Activated CD4-positive, alpha-beta memory T cell treated with anti-CD3 and anti-CD28 coated beads for 36 hours (primary cell): Measurements from ENCODE around the gene INPP5J. TPM values are rescaled to one million over a fixed set of nuclear protein-coding genes. Genes with fewer than 3 reads are reported as not detected.
"Not testable (repeated sequence)": the region's sequence is repeated elsewhere in the genome, so short reads cannot be mapped to it uniquely, and the experiment has no call there.

Experiments used
- CTCF ChIA-PET: fragments of 350-600 bp; sonication (Branson Sonifier 250); formaldehyde crosslinking; loops from one replicate; lab custom pipeline; 2021; ENCODE audit warnings: antibody characterized with exemption, inconsistent platforms; lab: Charles Lee
- POLR2A ChIA-PET: fragments of 350-600 bp; sonication (Branson Sonifier 250); formaldehyde crosslinking; loops from one replicate; lab custom pipeline; 2021; ENCODE audit warnings: antibody characterized with exemption; lab: Charles Lee
- DNase-seq: peaks from one replicate; pipeline ENCODE4 v3.0.0-alpha.2; 2020
- H3K27ac Mint-ChIP-seq: one replicate; pipeline ENCODE4 v1.8.0; 2021; ENCODE audit warnings: mixed read lengths
- H3K27me3 Mint-ChIP-seq: one replicate; pipeline ENCODE4 v1.8.0; 2021; ENCODE audit warnings: mixed read lengths
- H3K36me3 Mint-ChIP-seq: one replicate; pipeline ENCODE4 v1.8.0; 2021; ENCODE audit warnings: mixed read lengths
- H3K4me1 Mint-ChIP-seq: one replicate; pipeline ENCODE4 v1.8.0; 2021; ENCODE audit warnings: low read depth, mixed read lengths
- H3K4me3 Mint-ChIP-seq: one replicate; pipeline ENCODE4 v1.8.0; 2021; ENCODE audit warnings: mild to moderate bottlenecking, mixed read lengths
- H3K9me3 Mint-ChIP-seq: one replicate; pipeline ENCODE4 v1.8.0; 2021; ENCODE audit warnings: mixed read lengths
- intact Hi-C: fragments of 100-400 bp; cut with micrococcal nuclease; formaldehyde crosslinking; loops from one replicate; pipeline ENCODE4 v1.15.1; 2023
- total RNA-seq, 2 experiments: library from RNA; stranded (reverse); gene quantifications; one replicate each; pipeline ENCODE4 v1.2.3, GENCODE V29; 2021

The INPP5J gene
- total RNA-seq, 2 experiments from 2014 or later: 0.14 TPM; not detected in 1

DNA sequence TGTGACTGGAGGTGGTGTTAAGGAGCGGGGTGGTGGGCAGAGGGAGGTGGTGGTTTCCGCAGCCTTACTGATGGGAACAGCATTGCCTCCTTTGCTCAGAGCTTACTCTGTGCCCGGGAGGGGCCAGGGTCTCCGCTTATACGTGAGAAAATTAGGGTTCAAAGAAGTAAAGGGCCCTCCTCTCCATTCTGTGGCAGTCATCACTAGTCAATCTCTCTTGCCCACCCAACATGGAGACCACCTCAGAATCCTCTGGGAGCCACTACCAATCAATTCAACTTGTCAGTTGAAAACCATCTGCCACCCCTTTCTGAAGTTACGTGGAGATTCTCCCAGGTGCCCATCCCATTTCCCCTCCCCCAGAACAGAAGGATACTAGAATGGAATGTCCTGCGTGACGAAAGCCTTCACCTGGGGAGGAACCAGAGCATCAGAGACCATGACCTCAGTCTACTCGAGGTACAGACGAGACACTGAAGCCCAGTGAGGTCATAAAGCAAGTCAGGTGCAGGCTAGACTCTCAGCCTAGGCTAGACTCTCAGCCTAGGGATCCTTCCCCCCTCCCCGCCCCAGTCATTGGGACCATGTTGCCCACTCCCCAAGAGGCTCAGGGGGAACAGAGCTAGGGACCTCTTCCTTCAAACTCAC, 17.4 kb upstream of the INPP5J start:
- no peaks in the 10 kb centered on the region for H3K27me3 Mint-ChIP-seq
- H3K36me3 Mint-ChIP-seq: no peaks in the 10 kb centered on the region
- intact Hi-C loops: loop anchor here (5.0 kb wide), 3 partner anchors 67 to 187 kb away; partner anchors contain the start of genes LIMK2 and PIK3IP1
- H3K4me3 Mint-ChIP-seq: no peak overlapping the region
- no peak for DNase-seq
- H3K9me3 Mint-ChIP-seq: no peaks in the 10 kb centered on the region
- CTCF ChIA-PET: interaction anchor here (0.8 to 5.0 kb wide), 8 partner anchors 21 to 240 kb away, joined by 3 to 27 read pairs (median 3); no protein-coding TSS in a partner anchor
- POLR2A ChIA-PET: interaction anchor here (0.6 kb wide), 1 partner anchor 258 kb away, joined by 3 read pairs; no protein-coding TSS in a partner anchor
- peaks cover 22% of the 10 kb centered on the region for H3K4me1 Mint-ChIP-seq
- H3K27ac Mint-ChIP-seq: no peak overlapping the region

DNA sequence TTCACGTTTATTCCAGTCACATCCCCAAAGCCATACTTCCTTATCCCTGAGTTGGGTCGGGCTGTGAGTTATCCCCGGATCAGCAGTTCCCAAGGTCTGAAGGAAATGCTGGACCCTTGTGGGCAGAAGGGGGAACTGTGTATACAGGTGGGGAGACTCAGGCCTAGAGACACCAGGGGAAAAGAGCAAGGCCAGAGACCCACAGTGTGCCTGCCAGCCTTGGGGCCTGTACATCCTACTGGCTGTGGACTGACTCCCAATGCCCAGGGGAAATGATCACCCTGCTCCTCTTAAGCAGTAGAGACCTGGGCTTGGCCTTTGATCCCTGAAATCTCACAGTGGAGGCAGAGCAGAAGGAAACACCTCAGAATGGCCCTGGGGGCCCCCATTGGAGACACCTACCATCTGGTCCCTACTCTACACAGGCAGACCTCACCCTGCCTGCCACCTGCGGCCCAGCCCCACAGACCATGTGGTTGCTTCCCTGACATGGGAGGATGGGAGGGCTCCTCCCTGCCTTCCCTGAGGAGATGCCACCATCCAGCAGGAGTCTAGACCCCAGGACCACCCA, 16.7 kb upstream of the INPP5J start:
- Mint-ChIP-seq H3K27ac (no peak overlapping the region), H3K4me1 (peaks cover 22% of the 10 kb centered on the region), H3K9me3 (no peaks in the 10 kb centered on the region), H3K36me3 (no peaks in the 10 kb centered on the region), H3K4me3 (peak overlapping the region; percentile 80), H3K27me3 (no peaks in the 10 kb centered on the region)
- ChIA-PET CTCF (interaction anchor here (1.5 to 5.0 kb wide), 3 partner anchors 21 to 43 kb away, joined by 5 to 27 read pairs (median 23); no protein-coding TSS in a partner anchor), POLR2A (interaction anchor here (0.6 kb wide), 1 partner anchor 62 kb away, joined by 3 read pairs; no protein-coding TSS in a partner anchor)
- intact Hi-C loops: loop anchor here (2.0 to 5.0 kb wide), 4 partner anchors 21 to 186 kb away; partner anchors contain the start of genes LIMK2 and PIK3IP1
- no peak for DNase-seq

DNA sequence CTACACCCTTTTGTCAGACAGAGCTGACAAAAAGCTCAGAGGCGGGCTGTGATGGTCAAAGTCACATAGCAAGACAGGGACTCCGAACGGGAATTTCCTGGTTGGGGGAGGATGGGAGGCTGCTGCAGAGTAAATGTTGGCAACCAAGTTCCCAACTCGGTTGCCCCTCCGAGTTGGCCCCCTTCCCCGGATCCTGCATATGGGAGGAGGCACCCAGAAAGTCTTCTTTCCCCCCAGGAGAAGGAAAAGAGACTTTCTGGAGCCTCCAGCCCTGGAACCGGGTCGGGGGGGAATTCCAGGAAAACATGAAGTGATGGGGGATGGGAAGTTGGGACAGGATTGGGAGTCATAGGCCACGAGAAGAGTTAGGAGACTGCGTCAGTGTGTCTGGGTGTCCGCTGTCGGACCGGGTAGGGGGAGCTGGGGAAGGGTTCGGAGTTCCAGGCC, 16.0 kb upstream of the INPP5J start:
- H3K4me1 Mint-ChIP-seq: peaks cover 22% of the 10 kb centered on the region
- DNase-seq: no peak
- no peaks in the 10 kb centered on the region for H3K9me3 Mint-ChIP-seq
- POLR2A ChIA-PET: interaction anchor here (0.6 to 1.2 kb wide), 6 partner anchors 22 to 184 kb away, joined by 3 to 5 read pairs (median 3); partner anchors contain the start of genes LIMK2, MORC2 and TUG1
- no peaks in the 10 kb centered on the region for H3K36me3 Mint-ChIP-seq
- no peak overlapping the region for H3K27ac Mint-ChIP-seq
- H3K27me3 Mint-ChIP-seq: no peaks in the 10 kb centered on the region
- intact Hi-C loops: loop anchor here (2.0 to 5.0 kb wide), 4 partner anchors 22 to 186 kb away; partner anchors contain the start of genes LIMK2 and PIK3IP1
- CTCF ChIA-PET: interaction anchor here (0.8 to 3.5 kb wide), 13 partner anchors 9 to 206 kb away, joined by 3 to 49 read pairs (median 6); partner anchors contain the start of gene RNF185
- H3K4me3 Mint-ChIP-seq: peak overlapping the region; percentile 80

DNA sequence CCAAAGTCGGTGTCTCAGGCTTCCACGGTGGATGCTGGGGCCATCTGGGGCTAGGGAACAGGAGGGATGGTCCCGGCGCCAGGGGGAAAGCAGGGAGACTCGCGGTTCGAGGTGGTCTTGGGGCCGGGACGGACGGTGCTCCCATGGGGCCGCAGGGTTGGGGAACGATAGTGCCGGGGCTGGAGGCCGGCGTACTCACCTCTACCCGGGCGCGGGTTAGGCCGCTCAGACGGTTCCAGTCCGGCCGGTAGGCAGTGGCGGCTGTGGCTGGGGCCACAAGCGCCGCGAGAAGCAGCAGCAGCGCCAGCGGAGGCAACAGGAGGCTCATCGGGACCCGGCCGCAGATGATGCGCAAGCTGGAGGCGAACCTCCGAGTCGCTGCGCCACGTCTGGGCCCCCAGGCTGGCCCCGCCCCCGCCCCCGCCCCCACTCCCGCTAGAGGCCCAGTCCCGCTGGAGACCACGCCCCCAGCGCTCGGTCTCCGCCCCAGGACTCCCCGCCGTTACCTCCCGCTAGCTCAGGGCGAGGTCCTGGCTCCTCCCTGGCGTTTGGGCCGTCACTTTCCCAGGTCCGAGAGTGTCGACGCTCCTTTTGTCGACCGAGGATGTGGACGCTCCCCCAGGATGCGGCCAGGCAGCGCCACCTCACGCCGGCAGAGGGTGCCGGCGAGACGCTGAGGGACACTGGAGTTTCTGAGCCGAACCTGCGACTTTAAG, 15.4 kb upstream of the INPP5J start, which contains the start of gene SELENOM:
TSS of gene SELENOM (minus strand) at position 391 of the 716 bp plus-strand sequence. CDS start at position 328, 63 bp downstream.
- CTCF ChIA-PET: interaction anchor here (0.6 to 3.5 kb wide), 44 partner anchors 9 to 1364 kb away, joined by 3 to 49 read pairs (median 4); partner anchors contain the start of genes LIMK2, MORC2, PIK3IP1 and RNF185

DNA sequence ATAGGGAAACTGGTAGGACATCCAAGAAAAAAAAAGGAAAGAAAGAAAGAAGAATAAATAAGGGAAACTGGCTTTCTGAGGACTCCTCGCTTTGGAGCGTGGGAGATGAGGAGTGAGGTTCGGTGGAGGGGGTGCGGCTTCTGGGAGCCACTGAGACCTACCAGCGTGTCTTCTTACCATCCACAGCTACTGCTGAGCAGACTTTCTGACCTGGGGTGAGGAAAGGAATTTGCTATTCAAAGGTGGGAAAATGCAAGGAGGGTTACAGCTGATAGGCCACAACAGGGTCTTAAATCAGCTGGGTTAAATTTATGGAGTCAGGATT, 14.9 kb upstream of the INPP5J start:
- H3K27ac Mint-ChIP-seq: peak overlapping the region; percentile 70
- peaks cover 3% of the 10 kb centered on the region for H3K9me3 Mint-ChIP-seq
- no peaks in the 10 kb centered on the region for H3K27me3 Mint-ChIP-seq
- H3K36me3 Mint-ChIP-seq: no peaks in the 10 kb centered on the region
- CTCF ChIA-PET: interaction anchor here (0.6 to 3.5 kb wide), 36 partner anchors 12 to 1364 kb away, joined by 3 to 49 read pairs (median 4); partner anchors contain the start of genes LIMK2, MORC2, PIK3IP1 and RNF185
- H3K4me3 Mint-ChIP-seq: peak overlapping the region; percentile 80
- POLR2A ChIA-PET: interaction anchor here (0.7 to 1.1 kb wide), 4 partner anchors 72 to 355 kb away, joined by 3 to 7 read pairs (median 4); partner anchors contain the start of gene LIMK2
- no peak for DNase-seq
- H3K4me1 Mint-ChIP-seq: peaks cover 22% of the 10 kb centered on the region
- intact Hi-C loops: loop anchor here (2.0 to 5.0 kb wide), 4 partner anchors 23 to 184 kb away; partner anchors contain the start of genes LIMK2 and PIK3IP1

More for the DNA sequence above, 15.4 kb upstream of the INPP5J start, which contains the start of gene SELENOM:
- H3K36me3 Mint-ChIP-seq: no peaks in the 10 kb centered on the region
- no peaks in the 10 kb centered on the region for H3K27me3 Mint-ChIP-seq
- intact Hi-C loops: loop anchor here (2.0 to 5.0 kb wide), 4 partner anchors 23 to 185 kb away; partner anchors contain the start of genes LIMK2 and PIK3IP1
- peak within 1 kb of the TSS; percentile 70 for H3K27ac Mint-ChIP-seq
- peak within 1 kb of the TSS; percentile 80 for H3K4me3 Mint-ChIP-seq
- peaks cover 22% of the 10 kb centered on the region for H3K4me1 Mint-ChIP-seq
- POLR2A ChIA-PET: interaction anchor here (0.7 to 1.2 kb wide), 7 partner anchors 22 to 355 kb away, joined by 3 to 7 read pairs (median 3); partner anchors contain the start of genes LIMK2, MORC2 and TUG1
- no peaks in the 10 kb centered on the region for H3K9me3 Mint-ChIP-seq
- DNase-seq: peak; percentile 94

DNA sequence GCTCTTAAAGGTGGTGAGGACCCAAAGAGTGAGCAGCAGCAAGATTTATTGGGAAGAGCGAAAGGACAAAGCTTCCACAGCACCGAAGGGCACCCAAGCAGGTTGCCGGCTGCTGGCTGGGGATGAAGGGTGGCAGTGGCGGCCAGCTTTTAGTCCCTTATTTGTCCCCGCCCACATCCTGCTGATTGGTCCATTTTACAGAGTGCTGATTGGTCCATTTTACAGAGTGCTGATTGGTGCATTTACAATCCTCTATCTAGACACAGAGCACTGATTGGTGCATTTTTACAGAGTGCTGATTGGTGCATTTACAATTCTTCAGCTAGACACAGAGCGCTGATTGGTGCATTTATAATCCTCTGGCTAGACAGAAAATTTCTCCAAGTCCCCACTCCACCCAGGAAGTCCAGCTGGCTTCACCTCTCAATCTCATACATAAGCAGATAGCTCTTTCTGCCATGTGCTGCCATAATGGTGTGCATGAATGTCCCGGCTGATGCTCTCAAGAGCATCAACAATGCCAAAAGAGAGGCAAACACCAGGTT, 10.1 kb upstream of the INPP5J start:
- H3K4me3 Mint-ChIP-seq, H3K9me3 Mint-ChIP-seq, H3K36me3 Mint-ChIP-seq, DNase-seq, CTCF ChIA-PET, H3K27ac Mint-ChIP-seq, H3K4me1 Mint-ChIP-seq, intact Hi-C loops, H3K27me3 Mint-ChIP-seq: not testable (repeated sequence)
- POLR2A ChIA-PET: interaction anchor here (0.6 kb wide), 1 partner anchor 92 kb away, joined by 3 read pairs; no protein-coding TSS in a partner anchor

DNA sequence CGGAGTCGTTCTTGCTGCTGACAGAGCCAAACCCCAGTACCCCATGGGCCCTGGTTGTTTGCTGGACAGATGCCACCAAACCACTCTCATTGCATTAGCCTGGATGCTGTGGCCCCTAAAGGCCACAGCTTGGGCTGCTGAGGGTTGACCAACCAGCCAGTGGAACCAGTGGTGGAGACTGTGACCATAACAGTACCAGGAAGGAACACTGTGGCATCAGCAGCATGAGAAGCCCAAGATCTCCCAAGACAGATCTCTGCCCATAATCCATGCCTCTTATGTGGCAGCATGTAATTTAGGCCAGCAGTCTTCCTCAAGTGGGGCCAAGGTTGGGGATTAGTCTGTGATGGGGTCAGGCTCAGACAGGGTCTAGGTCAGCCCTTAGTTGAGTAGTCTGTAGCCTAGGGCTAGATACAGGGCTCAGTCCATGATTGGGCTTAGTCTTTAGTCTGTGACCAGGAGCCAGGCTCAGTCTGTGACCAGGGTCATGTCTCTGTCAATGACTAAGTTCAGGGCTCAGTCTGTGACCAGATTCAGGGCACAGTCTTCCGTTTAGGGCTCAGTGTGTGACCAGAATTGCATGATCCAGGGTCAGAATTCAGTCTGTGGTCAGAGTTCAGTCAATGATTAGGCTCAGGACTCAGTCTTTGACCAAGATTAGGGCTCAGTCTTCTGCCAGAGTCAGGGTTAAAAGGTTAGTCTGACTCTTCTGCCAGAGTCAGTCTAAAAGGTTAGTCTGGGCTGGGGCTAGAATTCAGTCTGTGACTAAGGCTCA, 4.5 kb upstream of the INPP5J start:
- H3K4me1 Mint-ChIP-seq: no peaks in the 10 kb centered on the region
- H3K36me3 Mint-ChIP-seq: no peaks in the 10 kb centered on the region
- H3K9me3 Mint-ChIP-seq: no peaks in the 10 kb centered on the region
- intact Hi-C loops: no loop called here
- no peaks in the 10 kb centered on the region for H3K27me3 Mint-ChIP-seq
- DNase-seq: no peak
- no peak overlapping the region for H3K4me3 Mint-ChIP-seq
- ChIA-PET POLR2A (no interaction called here), CTCF (no interaction called here)
- H3K27ac Mint-ChIP-seq: no peak overlapping the region

DNA sequence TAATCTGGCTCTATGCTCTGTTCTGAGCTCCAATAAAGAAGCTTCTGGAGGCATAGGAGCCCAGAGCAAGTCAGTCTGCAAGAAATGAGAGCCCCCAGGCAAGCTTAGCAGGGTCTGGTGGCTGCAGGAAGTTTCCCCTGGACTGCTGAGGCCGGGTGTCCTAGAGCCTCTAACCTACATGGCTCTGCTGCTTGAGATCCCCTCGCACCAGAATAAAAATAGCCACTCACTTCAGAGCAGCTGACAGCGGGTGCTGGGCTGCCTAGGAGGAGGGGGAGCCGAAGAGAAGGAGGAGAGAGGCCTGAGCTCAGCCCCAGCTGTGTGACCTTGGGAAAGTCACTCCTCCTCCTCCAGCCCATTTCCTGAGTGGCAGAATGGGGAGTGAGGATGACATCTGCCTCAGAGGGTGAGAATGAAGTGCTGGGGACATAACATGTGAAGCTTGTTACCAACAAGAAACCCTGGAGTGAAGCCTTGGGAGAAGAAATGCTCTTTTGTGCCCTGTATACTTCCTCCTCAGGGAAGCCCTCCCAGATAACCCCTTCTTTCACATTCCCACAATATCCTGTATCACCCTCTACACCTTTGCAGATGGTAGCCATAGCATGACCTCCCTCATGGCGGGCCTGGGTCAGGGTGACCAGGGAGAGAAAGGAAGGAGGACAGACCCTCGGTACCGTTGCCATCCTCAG, 3.6 kb upstream of the INPP5J start:
- Mint-ChIP-seq H3K27ac (no peak overlapping the region), H3K4me1 (no peaks in the 10 kb centered on the region), H3K36me3 (no peaks in the 10 kb centered on the region), H3K27me3 (no peaks in the 10 kb centered on the region), H3K4me3 (no peak overlapping the region), H3K9me3 (no peaks in the 10 kb centered on the region)
- DNase-seq: no peak
- ChIA-PET POLR2A (interaction anchor here (0.5 kb wide), 1 partner anchor 208 kb away, joined by 3 read pairs; no protein-coding TSS in a partner anchor), CTCF (no interaction called here)
- intact Hi-C loops: no loop called here

DNA sequence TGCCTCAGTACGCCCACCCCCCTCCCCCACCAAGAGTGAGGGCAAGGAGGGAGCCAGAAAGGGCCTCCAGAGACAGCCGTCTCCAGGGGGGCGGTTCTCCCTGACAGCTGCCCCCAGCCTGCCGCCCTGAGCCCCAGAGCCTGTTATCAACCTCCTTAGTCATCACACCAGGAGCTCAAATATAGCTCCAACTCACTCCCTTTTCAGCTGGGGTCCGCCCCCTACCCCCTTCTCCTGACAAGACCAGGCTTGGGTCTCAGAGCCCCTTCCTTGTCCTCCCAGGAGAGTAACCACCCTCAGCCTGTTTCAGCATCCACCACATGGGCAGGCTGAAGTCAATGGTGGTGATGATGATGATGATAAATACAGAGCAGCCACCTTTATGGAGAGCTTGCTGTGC, 2.5 kb upstream of the INPP5J start:
- ChIA-PET POLR2A (no interaction called here), CTCF (no interaction called here)
- Mint-ChIP-seq H3K27me3 (no peaks in the 10 kb centered on the region), H3K9me3 (no peaks in the 10 kb centered on the region), H3K4me1 (no peaks in the 10 kb centered on the region), H3K27ac (no peak overlapping the region), H3K4me3 (no peak overlapping the region), H3K36me3 (no peaks in the 10 kb centered on the region)
- intact Hi-C loops: no loop called here
- DNase-seq: no peak

DNA sequence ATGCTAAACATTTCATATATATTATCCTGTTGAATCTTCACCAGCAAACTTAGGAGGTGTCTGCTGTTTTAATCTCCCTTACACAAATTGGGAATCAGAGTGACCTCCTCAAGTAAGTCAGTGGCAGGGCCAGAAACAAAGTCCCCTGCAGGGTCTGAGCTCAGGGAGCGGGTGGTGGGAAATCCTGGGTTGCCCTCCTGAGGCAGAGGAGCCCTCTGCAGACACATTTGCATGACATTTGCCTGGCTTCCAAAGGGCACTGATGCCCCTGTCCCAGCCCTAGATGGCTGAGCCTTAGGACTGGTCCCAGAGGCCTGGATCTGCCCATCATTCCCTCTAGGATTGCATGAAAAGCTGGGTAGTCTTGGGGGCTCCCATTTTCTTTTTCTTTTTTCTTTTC, 2.1 kb upstream of the INPP5J start:
- Mint-ChIP-seq H3K4me1 (no peaks in the 10 kb centered on the region), H3K4me3 (no peak overlapping the region), H3K36me3 (no peaks in the 10 kb centered on the region), H3K9me3 (no peaks in the 10 kb centered on the region), H3K27ac (no peak overlapping the region), H3K27me3 (no peaks in the 10 kb centered on the region)
- POLR2A ChIA-PET: no interaction called here
- intact Hi-C loops: no loop called here
- CTCF ChIA-PET: no interaction called here
- DNase-seq: no peak
